HG03460 (cell line): ENCODE measurements around the gene DUS1L.
A peak's percentile ranks its signal among the peaks of the same experiment; 100 is the strongest.

Source experiments
- ATAC-seq: cut with Tn5 transposase; IDR thresholded peaks from one replicate; pipeline ENCODE4 v1.9.1; 2021; ENCODE audit not compliant: unreplicated experiment

The DUS1L gene

GRCh38 chr17:82101301-82101715, 35.7 kb upstream of the DUS1L start:
- no peak for ATAC-seq

DNA sequence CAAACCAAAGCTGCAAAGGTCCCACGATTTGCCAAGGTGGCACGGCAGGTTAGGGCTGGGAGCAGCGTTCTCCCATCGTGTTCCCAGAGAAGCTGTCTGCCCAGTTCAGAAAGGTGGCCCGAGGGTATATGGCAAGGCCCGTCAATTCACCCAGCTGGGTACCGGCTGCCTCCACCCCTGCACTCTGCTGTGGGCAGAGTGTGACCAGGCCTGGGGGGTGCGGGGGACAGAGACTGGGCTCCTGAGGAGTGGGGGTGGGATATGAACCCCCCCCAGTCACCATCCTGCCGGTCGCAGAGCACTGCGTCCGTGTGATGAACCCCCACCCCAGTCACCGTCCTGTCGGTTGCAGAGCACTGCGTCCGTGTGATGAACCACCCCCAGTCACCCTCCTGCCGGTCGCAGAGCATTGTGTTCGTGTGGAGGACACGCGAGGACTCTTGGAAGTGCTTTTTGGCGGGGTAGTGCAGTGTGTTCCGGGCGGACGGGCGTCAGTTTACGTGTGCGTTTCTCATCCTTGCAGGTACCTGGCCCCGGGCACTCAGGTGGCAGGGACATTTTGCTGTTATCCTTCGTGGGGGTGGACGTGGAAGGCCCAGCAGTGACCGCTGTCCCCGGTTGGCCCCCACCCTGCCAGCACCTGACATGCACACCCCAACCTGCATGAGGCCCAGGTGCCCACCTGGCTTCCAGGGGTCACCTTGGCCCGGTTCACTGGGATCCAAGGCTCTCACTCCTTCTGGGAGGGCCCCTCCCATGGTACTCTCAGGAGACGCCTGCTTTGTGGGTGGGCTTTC, 35.1 kb upstream of the DUS1L start:
- ATAC-seq: no peak

GRCh38 chr17:82098939-82099763, 33.5 kb upstream of the DUS1L start:
- ATAC-seq: peak; percentile 5

- ATAC-seq: peak; percentile 64
Observed at GRCh38 chr17:82098169-82098938, 32.8 kb upstream of the DUS1L start, which contains the start of gene FASN. FASN (minus strand) TSS chr17:82098236; CDS start chr17:82096445, 1,791 bp downstream.

DNA sequence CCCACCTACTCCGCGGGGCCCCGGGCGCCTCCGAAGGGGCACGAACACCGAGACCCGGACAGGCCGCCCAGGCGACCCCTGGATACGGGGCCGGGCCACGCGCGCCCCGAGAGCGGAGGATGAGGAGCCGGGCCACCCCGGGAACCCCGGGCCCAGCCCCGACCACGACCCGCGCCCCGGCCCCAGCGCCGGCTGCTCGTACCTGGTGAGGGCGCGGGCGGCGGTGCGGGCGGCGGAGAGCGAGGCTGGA, 32.2 kb upstream of the DUS1L start:
- ATAC-seq: no peak

- no peak for ATAC-seq
Observed at GRCh38 chr17:82097184-82097918, 31.7 kb upstream of the DUS1L start.

DNA sequence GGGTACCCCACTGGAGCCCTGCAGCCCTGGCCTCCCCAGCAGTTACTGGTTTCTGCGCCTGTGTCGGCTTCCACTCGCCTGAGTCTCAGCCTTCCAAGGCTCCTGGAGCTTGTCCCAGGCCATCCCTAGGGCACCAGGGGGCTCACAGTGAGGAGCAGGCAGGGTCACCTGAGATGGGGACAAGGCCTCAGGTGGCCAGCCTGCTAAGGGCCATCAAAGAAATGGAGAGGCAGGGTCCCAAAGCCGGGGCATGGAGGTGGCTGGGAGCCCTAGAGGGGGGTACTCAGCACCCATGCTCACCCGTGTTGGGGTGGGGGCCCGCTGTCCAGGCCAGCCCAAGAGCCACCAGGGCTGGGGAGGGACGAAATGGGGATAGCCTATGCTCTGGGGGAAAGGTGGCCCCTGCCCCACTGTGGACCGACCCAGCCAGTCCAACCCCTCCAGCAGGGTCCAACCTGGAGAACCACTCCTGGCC, 31.1 kb upstream of the DUS1L start:
- ATAC-seq: no peak

DNA sequence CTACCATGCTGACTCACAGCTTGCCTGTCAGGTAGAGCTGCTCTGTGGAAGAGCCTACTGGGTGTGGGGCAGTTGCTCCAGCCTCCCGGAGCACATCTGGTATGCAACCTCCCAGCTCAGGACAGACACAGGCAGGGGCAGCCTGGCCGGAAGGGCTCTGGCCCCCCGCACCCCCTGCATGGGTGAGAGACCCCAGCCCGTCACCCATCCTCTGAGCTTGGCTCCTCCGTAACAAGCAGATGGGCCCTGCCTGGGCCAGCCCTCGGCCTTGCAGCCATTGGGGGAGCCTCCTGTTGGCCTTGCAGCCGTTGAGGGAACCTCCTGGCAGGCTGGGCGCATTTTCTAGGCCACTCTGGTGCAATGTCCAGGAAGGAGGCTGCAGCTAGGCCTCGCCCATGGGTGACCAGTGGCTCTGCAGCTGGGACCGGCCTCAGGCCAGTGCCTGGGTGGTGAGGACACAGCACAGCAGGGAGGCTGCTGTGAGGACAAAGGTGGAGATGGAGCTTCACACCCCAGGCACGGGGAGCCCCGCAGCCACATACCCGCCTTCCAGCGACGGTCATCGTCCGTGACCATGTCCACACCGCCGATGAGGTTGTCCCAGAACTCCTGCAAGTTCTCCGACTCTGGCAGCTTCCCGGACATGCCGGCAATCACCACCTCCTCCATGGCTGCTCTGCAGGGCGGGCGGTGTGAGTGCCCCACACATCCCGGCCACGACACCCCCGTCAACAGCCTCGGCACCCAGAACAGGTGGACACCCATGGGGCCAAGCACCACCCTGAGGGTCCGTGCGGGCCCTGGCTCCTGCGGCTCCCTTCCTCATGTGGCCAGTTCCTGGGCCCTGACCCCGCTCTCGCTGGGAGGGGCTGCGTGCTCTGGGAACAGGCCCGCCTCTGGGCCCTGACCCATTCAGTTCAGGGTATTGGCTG, 30.4 kb upstream of the DUS1L start:
- ATAC-seq: no peak

- no peak for ATAC-seq
Observed at GRCh38 chr17:82094931-82095776, 29.6 kb upstream of the DUS1L start.

DNA sequence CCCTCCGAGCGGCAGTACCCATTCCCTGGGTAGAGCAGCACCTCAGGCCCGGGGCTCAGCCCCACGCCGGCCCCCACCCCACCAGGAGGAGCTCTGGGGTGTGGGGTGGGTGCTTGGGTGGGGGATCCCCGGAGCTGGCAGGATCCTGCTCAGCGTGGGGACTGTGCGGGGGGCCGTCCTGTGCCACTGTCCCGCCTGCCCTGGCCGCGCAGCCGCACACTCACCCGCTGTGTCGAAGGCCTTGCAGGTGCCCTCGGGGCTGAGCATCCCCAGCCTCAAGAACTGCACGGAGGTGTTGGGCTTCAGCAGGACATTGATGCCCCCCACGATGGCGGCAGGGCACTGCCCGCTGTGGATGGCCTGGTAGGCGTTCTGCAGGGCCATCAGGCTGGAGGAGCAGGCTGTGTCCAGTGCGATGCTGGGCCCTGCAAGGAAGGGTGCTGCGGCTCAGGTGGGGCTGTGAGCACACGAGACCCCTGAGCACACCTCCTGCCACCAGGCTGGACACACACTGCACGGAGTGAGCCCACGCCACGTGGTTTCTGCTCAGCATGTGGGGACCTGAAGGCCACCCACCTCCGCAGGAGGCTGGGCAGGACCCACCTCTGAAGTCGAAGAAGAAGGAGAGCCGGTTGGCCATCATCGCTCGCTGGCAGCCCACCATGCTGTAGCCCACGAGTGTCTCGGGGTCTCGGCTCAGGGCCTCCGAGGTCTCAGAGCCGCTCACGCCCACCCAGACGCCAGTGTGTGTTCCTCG, 27.6 kb upstream of the DUS1L start:
- no peak for ATAC-seq

DNA sequence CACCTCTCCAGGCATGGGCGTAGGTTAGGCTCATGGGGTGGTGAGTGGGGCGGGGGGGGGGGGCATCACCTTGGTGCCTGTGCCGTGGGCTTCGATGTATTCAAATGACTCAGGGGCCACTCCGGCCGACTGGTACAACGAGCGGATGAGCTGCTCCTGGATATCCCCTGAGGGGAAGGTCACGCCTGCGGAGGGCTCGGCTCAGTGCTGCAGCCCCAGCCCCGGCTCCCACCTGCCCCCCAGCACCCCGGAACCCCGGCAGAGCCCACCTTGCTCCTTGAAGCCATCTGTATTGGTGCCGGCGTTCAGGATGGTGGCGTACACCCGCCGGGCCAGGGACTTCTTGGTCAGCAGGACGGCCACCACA, 27.0 kb upstream of the DUS1L start:
- no peak for ATAC-seq

- no peak for ATAC-seq
Observed at GRCh38 chr17:82092094-82092586, 26.5 kb upstream of the DUS1L start.

DNA sequence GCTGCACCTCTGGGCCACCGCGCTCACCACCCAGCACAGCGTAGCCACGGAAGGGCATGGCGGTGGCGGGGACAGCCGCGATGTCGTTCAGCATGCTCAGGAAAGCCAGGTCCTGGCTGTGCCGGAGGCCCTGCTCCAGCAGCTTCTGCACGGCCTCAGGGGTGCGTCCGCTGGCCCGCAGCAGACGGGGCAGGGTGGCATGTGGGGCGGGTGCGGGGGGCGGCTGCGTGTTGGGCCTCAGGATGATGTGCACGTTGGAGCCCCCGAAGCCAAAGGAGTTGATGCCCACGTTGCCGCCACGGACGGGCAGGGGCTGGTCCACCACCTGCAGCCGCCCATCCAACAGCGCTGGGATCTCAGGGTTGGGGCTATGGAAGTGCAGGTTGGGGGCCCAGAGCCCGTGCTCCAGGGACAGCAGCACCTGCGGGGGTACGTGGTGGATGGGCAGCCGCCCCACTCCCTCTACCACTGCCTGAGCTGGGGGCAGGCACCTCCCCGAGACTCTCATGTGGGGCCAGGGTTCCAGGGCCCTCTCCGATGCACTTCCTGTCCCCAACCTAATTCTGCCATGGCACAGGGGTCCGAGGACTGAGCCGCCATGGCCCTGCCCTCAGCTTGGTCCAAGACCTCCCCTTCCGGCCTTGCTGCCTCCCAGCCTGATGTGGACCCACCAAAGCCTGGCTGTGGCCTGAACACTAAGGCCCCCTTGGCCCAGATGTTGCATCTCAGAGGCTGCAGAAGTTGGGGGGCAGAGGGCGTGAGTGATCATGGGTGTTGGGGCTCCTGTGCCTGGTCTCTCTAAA, 25.9 kb upstream of the DUS1L start:
- no peak for ATAC-seq

GRCh38 chr17:82090549-82091263, 25.1 kb upstream of the DUS1L start:
- no peak for ATAC-seq

DNA sequence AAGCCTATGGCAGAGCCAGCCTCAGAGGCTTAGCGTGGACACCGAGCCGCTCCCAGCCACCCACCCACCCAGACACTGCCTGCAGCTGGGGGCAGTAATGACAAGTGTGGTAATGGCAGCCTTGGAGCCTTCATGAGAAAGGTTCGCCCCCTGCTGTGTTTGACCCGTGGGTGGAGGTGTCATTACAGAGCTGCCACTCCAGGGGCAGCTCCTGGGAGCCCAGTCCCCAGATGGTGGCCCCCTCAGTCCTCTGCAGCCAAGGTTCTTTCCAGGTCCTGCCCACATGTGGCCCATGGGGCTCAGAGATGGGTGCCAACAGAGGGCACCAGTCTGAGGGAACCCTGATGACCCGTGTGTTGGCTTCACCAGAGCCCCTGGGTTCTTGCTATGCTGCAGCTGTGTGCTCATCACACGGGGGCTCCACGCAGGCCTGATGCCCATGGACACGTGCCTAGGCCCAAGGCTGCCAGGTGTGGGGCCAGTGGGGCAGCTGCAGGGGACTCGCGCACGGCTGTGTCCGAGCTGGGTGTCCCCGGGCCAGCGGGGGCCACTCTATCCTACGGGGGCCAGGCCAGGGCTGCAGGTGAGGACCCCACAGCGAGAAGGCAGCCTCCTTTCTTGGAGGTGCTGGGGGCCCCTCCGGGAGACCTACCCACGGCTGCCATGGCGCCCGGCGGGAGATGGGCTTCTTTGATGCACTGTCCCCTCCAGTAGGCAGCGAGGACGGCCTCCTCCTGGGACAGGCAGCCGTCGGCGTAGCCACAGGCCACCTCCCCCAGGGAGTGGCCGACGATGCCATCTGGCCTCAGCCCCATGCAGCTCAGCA, 24.3 kb upstream of the DUS1L start:
- no peak for ATAC-seq
